Activated CD4-positive, alpha-beta T cell treated with anti-CD3 and anti-CD28 coated beads for 36 hours (primary cell): ENCODE measurements around the gene PPME1. TPM values are rescaled to one million over a fixed set of nuclear protein-coding genes. Genes with fewer than 3 reads are reported as not detected.
"Not testable (repeated sequence)": the region's sequence is repeated elsewhere in the genome, so short reads cannot be mapped to it uniquely, and the experiment has no call there.

Experiments used
- ATAC-seq: fragments of 200-7000 bp; cut with Tn5 transposase; one replicate; pipeline ENCODE4 v1.10.0; 2021; ENCODE audit warnings: mild to moderate bottlenecking, moderate library complexity
- CTCF ChIA-PET: fragments of 350-600 bp; sonication (Branson Sonifier 250); formaldehyde crosslinking; loops from one replicate; lab custom pipeline; 2021; ENCODE audit warnings: antibody characterized with exemption; lab: Charles Lee
- POLR2A ChIA-PET: fragments of 350-600 bp; sonication (Branson Sonifier 250); formaldehyde crosslinking; loops from one replicate; lab custom pipeline; 2021; ENCODE audit warnings: antibody characterized with exemption, inconsistent platforms; lab: Charles Lee
- DNase-seq: peaks from one replicate; pipeline ENCODE4 v3.0.0-alpha.2; 2020
- H3K27ac Mint-ChIP-seq: one replicate; pipeline ENCODE4 v1.8.0; 2021; ENCODE audit warnings: mixed read lengths
- H3K27me3 Mint-ChIP-seq: one replicate; pipeline ENCODE4 v1.8.0; 2021; ENCODE audit warnings: mixed read lengths
- H3K36me3 Mint-ChIP-seq: one replicate; pipeline ENCODE4 v1.8.0; 2021; ENCODE audit warnings: low read depth, mixed read lengths
- H3K4me1 Mint-ChIP-seq: one replicate; pipeline ENCODE4 v1.8.0; 2021; ENCODE audit warnings: mixed read lengths
- H3K4me3 Mint-ChIP-seq: one replicate; pipeline ENCODE4 v1.8.0; 2021; ENCODE audit warnings: mild to moderate bottlenecking, moderate library complexity, mixed read lengths
- H3K9me3 Mint-ChIP-seq: one replicate; pipeline ENCODE4 v1.8.0; 2021; ENCODE audit warnings: low read depth, mixed read lengths
- intact Hi-C, 2 experiments: fragments of 100-400 bp; cut with DNase I in 1 of 2; cut with micrococcal nuclease in 1 of 2; formaldehyde crosslinking; loops; one replicate each; pipeline versions ENCODE4 v1.14.2 to v1.15.1; 2022 to 2024; cut with DNase I, micrococcal nuclease
- total RNA-seq, 2 experiments: library from RNA; stranded (reverse); gene quantifications; one replicate each; pipeline ENCODE4 v1.2.3, GENCODE V29; 2021

Gene PPME1
- 10 to 100 TPM; 54.2 to 61.5 TPM for total RNA-seq

- intact Hi-C loops = loop anchor here (1.0 to 5.0 kb wide), 16 partner anchors 188 to 1739 kb away; partner anchors contain the start of genes COA4 (in 2 of the 2), FAM168A (in 2 of the 2), PAAF1 (in 2 of the 2) and PGM2L1 (in 2 of the 2)
- Mint-ChIP-seq H3K9me3 (no peaks in the 10 kb centered on the region), H3K36me3 (peaks cover 25% of the 10 kb centered on the region), H3K4me3 (no peak within 1 kb of the TSS), H3K27ac (no peak within 1 kb of the TSS), H3K27me3 (no peaks in the 10 kb centered on the region), H3K4me1 (peaks cover 16% of the 10 kb centered on the region)
- peak; percentile 98 for DNase-seq
- ChIA-PET POLR2A (interaction anchor here (0.6 to 1.8 kb wide), 13 partner anchors 13 to 650 kb away, joined by 3 to 8 read pairs (median 3); partner anchors contain the start of genes PGM2L1 and POLD3), CTCF (interaction anchor here (0.8 to 2.1 kb wide), 7 partner anchors 9 to 322 kb away, joined by 3 to 10 read pairs (median 3); no protein-coding TSS in a partner anchor)
- ATAC-seq = peak; percentile 96
Observed at GRCh38 chr11:74170694-74171629, at the start of gene PPME1, which contains the start of gene C2CD3. Gene PPME1, plus strand, starts transcription at chr11:74171289. Its CDS starts 133 bp downstream, at chr11:74171422. Gene C2CD3, minus strand, starts transcription at chr11:74171002. Its CDS starts 210 bp downstream, at chr11:74170792.

- ChIA-PET CTCF (interaction anchor here (0.6 to 0.9 kb wide), 2 partner anchors 22 to 174 kb away, joined by 3 to 4 read pairs; no protein-coding TSS in a partner anchor), POLR2A (no interaction called here)
- ATAC-seq (no peak), DNase-seq (no peak)
- H3K36me3 Mint-ChIP-seq = peaks cover 24% of the 10 kb centered on the region
- H3K27ac Mint-ChIP-seq = no peak overlapping the region
- H3K4me3 Mint-ChIP-seq = no peak overlapping the region
- H3K9me3 Mint-ChIP-seq = no peaks in the 10 kb centered on the region
- intact Hi-C loops = no loop called here
- no peaks in the 10 kb centered on the region for H3K27me3 Mint-ChIP-seq
- H3K4me1 Mint-ChIP-seq = no peaks in the 10 kb centered on the region
Observed at GRCh38 chr11:74121804-74122203, 49.3 kb upstream of the PPME1 start.

GRCh38 chr11:74123008-74123448 is 48.1 kb upstream of the PPME1 start:
- no peaks in the 10 kb centered on the region for H3K27me3 Mint-ChIP-seq
- no peaks in the 10 kb centered on the region for H3K4me1 Mint-ChIP-seq
- no peak overlapping the region for H3K4me3 Mint-ChIP-seq
- DNase-seq (no peak), ATAC-seq (no peak)
- peaks cover 20% of the 10 kb centered on the region for H3K36me3 Mint-ChIP-seq
- ChIA-PET CTCF (interaction anchor here (0.9 kb wide), 1 partner anchor 20 kb away, joined by 4 read pairs; no protein-coding TSS in a partner anchor), POLR2A (no interaction called here)
- intact Hi-C loops = no loop called here
- H3K9me3 Mint-ChIP-seq = no peaks in the 10 kb centered on the region
- no peak overlapping the region for H3K27ac Mint-ChIP-seq

GRCh38 chr11:74129121-74129520 is 42.0 kb upstream of the PPME1 start:
- H3K27ac Mint-ChIP-seq, H3K27me3 Mint-ChIP-seq, H3K4me3 Mint-ChIP-seq, POLR2A ChIA-PET, CTCF ChIA-PET, H3K4me1 Mint-ChIP-seq, ATAC-seq, DNase-seq, H3K9me3 Mint-ChIP-seq, intact Hi-C loops: not testable (repeated sequence)
- H3K36me3 Mint-ChIP-seq = peaks cover 32% of the 10 kb centered on the region

- ChIA-PET POLR2A (no interaction called here), CTCF (no interaction called here)
- DNase-seq (no peak), ATAC-seq (no peak)
- Mint-ChIP-seq H3K36me3 (peaks cover 42% of the 10 kb centered on the region), H3K4me1 (no peaks in the 10 kb centered on the region), H3K27ac (no peak overlapping the region), H3K4me3 (no peak overlapping the region), H3K27me3 (no peaks in the 10 kb centered on the region), H3K9me3 (no peaks in the 10 kb centered on the region)
- intact Hi-C loops = no loop called here
Observed at GRCh38 chr11:74132833-74133232, 38.3 kb upstream of the PPME1 start.

GRCh38 chr11:74133436-74133835 is 37.7 kb upstream of the PPME1 start:
- Mint-ChIP-seq H3K4me1 (no peaks in the 10 kb centered on the region), H3K4me3 (no peak overlapping the region), H3K27me3 (no peaks in the 10 kb centered on the region), H3K36me3 (peaks cover 44% of the 10 kb centered on the region), H3K27ac (no peak overlapping the region), H3K9me3 (no peaks in the 10 kb centered on the region)
- CTCF ChIA-PET = no interaction called here
- DNase-seq (no peak), ATAC-seq (no peak)
- intact Hi-C loops = no loop called here
- POLR2A ChIA-PET = no interaction called here

GRCh38 chr11:74134661-74135060 is 36.4 kb upstream of the PPME1 start:
- DNase-seq = no peak
- ChIA-PET CTCF (no interaction called here), POLR2A (no interaction called here)
- Mint-ChIP-seq H3K9me3 (no peaks in the 10 kb centered on the region), H3K4me3 (no peak overlapping the region), H3K27ac (no peak overlapping the region), H3K27me3 (no peaks in the 10 kb centered on the region), H3K4me1 (no peaks in the 10 kb centered on the region), H3K36me3 (peaks cover 47% of the 10 kb centered on the region)
- no peak for ATAC-seq
- intact Hi-C loops = no loop called here

GRCh38 chr11:74135127-74135840 is 35.8 kb upstream of the PPME1 start:
- no peaks in the 10 kb centered on the region for H3K9me3 Mint-ChIP-seq
- H3K4me1 Mint-ChIP-seq = no peaks in the 10 kb centered on the region
- DNase-seq (no peak), ATAC-seq (no peak)
- H3K36me3 Mint-ChIP-seq = peaks cover 46% of the 10 kb centered on the region
- intact Hi-C loops = no loop called here
- H3K4me3 Mint-ChIP-seq = no peak overlapping the region
- H3K27ac Mint-ChIP-seq = no peak overlapping the region
- ChIA-PET CTCF (no interaction called here), POLR2A (no interaction called here)
- H3K27me3 Mint-ChIP-seq = no peaks in the 10 kb centered on the region

- H3K4me3 Mint-ChIP-seq = no peak overlapping the region
- no peaks in the 10 kb centered on the region for H3K4me1 Mint-ChIP-seq
- H3K27me3 Mint-ChIP-seq = no peaks in the 10 kb centered on the region
- no peak overlapping the region for H3K27ac Mint-ChIP-seq
- H3K36me3 Mint-ChIP-seq = peaks cover 26% of the 10 kb centered on the region
- POLR2A ChIA-PET = no interaction called here
- ATAC-seq = no peak
- CTCF ChIA-PET = no interaction called here
- no peak for DNase-seq
- H3K9me3 Mint-ChIP-seq = no peaks in the 10 kb centered on the region
- intact Hi-C loops = no loop called here
Observed at GRCh38 chr11:74138021-74138420, 33.1 kb upstream of the PPME1 start.

GRCh38 chr11:74138572-74138971 is 32.5 kb upstream of the PPME1 start:
- ATAC-seq (no peak), DNase-seq (no peak)
- ChIA-PET CTCF (no interaction called here), POLR2A (no interaction called here)
- H3K27ac Mint-ChIP-seq = no peak overlapping the region
- H3K4me1 Mint-ChIP-seq = no peaks in the 10 kb centered on the region
- no peaks in the 10 kb centered on the region for H3K27me3 Mint-ChIP-seq
- H3K36me3 Mint-ChIP-seq = peaks cover 23% of the 10 kb centered on the region
- H3K9me3 Mint-ChIP-seq = no peaks in the 10 kb centered on the region
- intact Hi-C loops = no loop called here
- no peak overlapping the region for H3K4me3 Mint-ChIP-seq

GRCh38 chr11:74139151-74139918 is 31.8 kb upstream of the PPME1 start:
- DNase-seq (no peak), ATAC-seq (no peak)
- Mint-ChIP-seq H3K4me3 (no peak overlapping the region), H3K36me3 (peaks cover 19% of the 10 kb centered on the region), H3K27ac (no peak overlapping the region), H3K27me3 (no peaks in the 10 kb centered on the region), H3K9me3 (no peaks in the 10 kb centered on the region), H3K4me1 (peaks cover 2% of the 10 kb centered on the region)
- POLR2A ChIA-PET = no interaction called here
- CTCF ChIA-PET = no interaction called here
- intact Hi-C loops = no loop called here
